Stimulated activated CD4-positive, alpha-beta T cell treated with anti-CD3 and anti-CD28 coated beads, Interleukin-4, amount 100 ng/mL, for 1 hour (primary cell): ENCODE results near the gene RUSF1.
"Not testable (repeated sequence)": the region's sequence is repeated elsewhere in the genome, so short reads cannot be mapped to it uniquely, and the experiment has no call there.

Source experiments
- DNase-seq: peaks from one replicate; pipeline ENCODE4 v3.0.0-alpha.2; 2020

The RUSF1 gene

DNA sequence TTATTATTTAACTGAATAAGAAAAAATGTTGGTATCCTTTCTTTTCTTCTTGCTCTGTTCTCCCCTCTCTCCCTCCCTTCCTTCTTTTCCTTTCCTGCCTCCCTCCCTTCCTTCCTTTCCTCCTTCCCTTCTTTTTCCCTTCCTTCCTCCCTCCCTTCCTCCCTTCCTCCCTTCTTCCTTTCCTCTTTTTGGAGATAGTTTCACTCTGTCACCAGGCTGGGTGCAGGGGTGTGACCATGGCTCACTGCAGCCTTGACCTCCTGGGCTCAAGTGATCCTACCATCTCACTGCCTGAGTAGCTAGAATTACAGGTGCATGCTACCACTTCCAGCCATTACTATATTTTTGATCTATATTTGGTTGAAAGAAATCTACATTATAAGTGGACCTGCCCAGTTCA, 5.7 kb upstream of the RUSF1 start:
- no peak for DNase-seq

DNA sequence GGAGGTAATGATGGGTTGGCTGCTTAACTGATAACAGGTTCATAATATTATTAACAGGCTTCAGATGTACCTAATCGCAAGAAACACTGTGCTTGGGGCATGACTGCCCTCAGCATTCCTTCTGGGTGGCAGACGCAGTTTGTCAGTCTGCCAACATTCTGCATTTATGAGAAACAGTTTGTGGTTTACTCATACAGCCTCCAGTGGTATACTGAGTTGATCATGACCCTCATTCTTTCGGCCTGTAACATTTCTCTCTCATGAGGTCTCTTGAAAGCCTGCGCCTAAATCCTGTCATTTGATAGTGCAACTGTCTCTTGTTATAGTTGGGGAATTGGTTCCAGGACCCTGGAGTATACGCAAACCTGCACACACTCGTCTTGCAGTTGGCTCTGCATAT, 4.9 kb upstream of the RUSF1 start:
- DNase-seq = no peak

DNA sequence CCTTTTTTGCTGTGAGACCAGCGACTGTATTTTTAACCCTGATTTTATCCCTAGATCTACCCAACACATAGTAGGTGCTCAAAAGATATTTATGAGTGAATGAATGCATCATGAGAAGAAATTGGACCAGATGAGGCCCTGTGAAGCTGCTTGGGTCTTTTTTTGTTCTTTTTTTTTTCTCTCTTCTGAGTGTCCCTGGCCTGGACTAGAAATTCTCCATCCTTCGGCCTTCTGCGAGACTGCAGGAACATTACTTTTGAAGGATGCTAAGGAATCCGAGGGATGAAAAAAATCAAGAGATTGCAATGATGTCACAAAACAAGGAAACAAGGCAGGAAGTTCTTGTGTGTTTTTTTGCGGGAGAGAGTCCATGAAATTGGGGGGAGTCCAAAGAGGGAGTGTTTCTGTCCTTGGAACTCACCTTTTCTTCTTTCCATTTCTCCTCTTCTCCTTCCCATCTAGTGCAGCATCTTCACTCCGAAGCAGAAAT, 560 bp upstream of the RUSF1 start:
- DNase-seq = no peak

DNA sequence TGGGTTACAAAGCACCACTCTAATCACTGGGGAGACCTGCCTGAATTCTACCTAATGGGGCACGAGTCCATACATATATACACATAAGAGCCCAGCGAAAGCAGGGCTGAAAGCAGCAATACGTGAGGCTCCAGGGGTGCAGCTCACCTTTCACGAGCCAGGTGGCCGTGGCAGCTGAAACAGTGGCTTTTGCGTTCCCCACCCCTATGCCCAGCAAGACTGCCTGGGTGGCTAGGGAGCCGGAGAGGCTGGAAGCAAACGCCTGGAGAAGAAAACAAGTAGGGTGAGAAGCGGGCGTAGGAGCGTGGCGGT, 618 bp downstream of the RUSF1 start:
- no peak for DNase-seq

DNA sequence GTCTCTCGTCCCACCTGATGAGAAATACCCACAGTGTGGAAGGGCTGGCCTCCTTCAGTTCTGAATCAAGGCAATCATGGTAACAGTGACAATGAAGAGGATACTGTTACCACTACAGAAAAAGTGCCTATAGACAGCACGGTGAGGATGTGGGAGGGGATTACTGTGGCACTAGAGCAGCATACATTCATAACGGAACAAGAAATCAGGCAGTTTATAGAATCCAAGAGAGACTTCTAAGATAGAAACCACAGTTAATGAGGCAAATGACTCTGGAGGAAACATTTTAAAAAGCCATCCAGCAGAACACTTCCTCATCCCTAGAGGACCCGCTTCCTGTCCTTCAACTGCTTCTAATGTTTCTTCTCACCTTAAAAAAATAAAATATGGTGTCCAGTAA, 2.7 kb downstream of the RUSF1 start:
- no peak for DNase-seq

DNA sequence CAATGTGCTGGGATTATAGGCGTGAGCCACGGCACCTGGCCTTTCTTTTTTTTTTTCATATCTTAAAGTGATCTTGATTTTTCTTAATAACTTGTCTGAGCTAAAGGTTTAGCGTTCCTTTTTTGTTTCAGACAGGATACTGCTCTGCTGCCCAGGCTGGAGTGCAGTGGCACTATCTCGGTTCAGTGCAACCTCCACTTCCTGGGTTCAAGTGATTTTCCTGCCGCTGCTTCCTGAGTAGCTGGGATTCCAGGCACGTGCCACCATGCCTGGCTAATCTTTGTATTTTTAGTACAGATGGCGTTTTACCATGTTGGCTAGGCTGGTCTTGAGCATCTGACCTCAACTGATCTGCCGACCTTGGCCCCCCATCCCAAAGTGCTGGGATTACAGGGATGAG, 4.0 kb downstream of the RUSF1 start:
- DNase-seq = no peak

DNA sequence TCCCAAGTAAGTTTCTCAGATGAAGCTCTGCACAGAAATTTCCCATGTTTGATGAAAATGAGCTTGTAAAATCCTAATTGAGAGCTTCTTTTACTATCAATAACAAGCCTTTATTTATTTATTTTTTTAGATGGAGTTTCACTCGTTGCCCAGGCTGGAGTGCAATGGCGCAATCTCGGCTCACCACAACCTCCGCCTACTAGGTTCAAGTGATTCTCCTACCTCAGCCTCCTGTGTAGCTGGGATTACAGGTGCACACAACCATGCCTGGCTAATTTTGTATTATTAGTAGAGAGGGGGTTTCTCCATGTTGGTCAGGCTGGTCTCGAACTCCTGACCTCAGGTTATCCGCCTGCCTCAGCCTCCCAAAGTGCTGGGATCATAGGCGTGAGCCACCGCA, 4.6 kb downstream of the RUSF1 start:
- DNase-seq = not testable (repeated sequence)

DNA sequence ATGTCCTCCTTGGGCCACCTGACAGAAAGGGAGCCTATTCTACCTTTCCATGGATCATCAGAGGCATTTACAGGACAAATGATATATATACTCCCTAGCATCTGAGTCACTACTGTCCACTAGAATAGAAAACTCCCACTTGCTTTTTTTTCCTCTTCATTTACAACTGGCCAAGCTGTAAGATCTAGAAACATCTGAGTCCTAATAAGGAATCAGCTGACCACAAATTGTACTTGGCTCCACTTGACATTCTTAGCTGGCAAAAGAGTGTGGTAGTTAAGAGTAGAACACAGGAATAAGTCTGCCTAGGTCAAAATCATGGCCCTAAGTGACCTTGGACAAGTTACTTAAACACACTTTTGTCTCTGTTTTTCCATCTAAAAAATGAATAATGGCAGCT, 5.2 kb downstream of the RUSF1 start:
- no peak for DNase-seq

DNA sequence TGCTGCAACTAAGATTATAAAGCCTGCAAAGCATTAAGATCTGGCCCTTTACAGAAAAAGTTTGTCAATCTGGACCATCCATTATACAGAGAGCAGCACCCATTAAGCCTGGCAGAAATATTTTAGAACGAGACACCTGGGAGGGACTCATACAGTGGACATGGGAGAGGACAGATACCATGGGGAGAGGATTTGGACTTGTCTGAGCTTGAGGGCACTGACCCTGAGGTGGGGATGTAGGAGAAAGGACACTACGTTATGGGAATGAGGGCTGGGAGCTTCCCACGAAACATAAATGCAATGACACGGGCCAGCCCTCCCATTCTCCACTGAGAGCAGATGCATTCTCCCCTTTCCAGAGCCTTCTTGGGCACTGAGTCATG, 6.2 kb downstream of the RUSF1 start:
- no peak for DNase-seq

DNA sequence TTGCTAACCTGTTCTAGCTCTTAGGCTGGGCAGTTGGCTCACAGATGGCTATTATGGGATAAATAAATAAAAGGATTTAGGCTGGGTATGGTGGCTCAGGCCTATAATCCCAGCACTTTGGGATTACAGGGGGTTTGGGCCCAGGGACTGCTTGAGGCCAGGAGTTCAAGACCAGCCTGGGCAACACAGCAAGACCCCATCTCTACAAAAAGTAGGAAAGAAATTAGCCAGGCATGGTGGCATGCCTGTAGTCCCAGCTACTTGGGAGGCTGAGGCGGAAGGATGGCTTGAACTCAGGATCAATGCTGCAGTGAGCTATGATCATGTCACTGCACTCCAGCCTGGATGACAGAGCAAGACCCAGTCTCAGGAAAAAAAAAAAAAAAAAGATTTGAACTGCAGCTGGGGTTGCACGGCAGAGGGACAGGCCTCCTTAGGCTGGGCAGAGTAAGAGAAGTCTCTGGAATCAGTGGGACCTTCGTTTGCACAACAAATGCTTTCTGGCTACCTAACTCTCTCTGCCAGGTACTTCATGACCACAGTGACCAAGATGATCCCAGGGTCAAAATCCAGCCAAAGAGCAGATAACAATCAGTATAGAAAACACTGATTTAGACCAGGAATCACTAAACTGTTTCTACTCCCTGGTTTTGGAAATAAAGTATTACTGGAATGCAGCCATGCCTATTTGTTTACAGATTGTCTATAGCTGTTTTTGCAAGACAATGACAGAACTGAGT, 6.8 kb downstream of the RUSF1 start:
- DNase-seq = no peak

DNA sequence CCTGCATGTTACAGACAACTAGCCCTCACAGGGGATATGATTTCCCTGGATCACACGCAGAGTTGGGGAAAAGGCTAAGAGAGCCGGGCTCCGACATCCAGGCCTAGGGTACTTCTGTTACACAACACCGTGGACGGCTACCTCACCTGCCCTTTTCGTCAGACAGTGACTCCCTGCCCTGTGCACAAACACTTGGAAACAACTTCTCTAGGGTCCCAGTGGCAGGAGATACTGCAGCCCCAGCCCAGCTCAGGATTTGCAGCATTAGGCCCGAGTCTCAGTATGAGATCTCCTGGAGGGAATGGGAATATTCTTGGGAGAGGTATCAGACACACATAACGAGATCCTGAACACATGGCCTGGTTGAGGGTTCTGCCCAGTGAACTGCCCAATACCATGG, 8.3 kb downstream of the RUSF1 start:
- DNase-seq = no peak

DNA sequence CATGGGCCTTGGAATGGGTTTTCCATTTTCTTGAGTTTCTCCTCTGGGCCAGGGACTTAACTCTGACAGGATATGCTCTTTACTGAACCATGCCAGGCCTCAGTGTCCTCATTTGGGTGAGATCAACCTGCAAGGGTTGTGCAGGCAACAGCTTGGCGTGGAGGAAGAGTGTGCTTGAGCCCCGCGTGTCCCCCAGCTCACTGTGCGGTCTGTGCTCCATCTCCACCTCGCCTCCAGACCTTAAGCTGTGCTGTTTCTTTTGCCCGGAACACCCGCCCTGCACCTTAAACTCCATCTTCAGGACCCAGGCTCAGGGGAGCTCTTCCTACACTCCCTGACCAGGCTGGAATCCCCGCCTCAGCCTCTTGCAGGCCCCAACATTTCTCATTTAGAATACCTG, 9.7 kb downstream of the RUSF1 start:
- no peak for DNase-seq

DNA sequence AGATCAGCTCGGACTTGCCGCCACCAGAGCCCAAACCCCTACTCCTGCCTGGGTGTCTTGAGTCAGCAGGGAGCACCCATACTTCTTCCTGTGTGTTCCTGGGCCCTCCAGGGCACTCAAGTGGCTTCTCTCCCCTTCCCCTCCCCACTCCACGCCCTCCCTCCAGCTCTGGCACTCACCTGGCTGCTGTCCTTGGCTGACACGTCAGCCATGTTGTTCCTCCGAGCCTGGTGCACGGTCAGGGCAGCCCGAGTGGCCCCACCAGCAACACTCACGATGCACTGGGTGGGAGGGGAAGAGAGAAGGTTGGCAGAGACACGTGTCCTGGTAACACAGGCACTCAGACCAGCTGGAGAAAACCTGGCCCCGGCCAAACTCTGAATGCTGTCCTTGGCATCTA, 11.5 kb downstream of the RUSF1 start:
- no peak for DNase-seq

DNA sequence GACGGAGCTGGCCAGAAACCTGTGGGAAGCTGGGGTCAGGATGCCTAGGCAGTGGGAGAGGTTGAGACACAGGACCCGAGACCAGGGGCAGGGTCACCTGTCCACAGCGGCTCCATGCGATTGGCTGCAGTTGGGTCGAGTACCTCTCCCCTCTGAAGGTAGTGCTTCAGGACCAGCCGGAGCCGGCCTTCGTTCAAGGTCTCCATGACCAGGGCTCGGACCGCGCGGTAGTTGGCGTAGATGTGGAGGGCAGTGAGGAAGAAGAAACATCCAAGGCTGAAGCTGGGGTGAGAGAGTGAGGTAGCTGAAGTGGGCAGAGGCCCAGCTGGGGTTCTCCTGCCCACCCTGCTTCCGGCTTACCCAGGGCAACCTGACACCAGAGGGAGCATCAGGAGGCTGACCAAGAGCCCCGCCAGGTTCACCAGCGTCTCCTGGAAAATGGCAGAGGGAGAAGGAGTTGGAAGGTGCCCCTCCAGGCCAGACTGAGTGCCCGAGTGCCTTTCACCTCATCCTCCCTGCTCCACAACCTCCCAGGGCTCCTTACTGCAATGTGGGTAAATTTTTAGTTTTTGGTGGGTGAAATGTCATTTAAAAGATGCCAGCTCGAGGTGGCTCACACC, 14.6 kb downstream of the RUSF1 start:
- DNase-seq = no peak

DNA sequence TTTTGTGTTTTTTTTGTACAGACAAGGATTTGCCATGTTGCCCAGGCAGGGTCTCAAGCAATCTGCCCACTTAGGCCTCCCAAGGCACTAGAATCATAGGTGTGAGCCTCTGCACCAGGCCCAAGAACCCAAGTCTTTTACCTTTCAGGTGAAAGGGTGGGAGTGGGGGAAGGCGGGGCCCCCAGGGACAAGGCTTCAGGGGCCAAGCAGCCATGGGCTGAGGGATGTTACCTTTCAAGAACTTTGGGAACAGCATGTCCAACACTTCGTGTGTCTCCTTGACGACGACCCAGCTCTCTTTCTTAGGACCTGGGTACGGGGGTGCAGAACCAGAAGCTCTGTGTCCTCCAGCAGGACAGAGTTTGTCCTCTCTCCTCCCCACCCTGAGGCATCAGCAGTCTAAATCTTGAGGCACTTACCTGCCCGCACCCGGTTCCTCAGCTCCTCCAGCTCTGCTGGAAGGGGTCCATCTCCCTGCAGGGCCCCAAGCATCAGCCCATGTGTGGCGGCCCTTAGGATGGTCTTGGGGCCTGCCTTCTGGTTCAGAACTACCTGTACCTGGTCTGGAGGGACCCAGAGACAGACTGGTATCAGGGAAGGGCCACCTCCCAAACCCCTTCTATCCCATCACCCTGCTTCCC, 16.3 kb downstream of the RUSF1 start:
- DNase-seq = no peak

DNA sequence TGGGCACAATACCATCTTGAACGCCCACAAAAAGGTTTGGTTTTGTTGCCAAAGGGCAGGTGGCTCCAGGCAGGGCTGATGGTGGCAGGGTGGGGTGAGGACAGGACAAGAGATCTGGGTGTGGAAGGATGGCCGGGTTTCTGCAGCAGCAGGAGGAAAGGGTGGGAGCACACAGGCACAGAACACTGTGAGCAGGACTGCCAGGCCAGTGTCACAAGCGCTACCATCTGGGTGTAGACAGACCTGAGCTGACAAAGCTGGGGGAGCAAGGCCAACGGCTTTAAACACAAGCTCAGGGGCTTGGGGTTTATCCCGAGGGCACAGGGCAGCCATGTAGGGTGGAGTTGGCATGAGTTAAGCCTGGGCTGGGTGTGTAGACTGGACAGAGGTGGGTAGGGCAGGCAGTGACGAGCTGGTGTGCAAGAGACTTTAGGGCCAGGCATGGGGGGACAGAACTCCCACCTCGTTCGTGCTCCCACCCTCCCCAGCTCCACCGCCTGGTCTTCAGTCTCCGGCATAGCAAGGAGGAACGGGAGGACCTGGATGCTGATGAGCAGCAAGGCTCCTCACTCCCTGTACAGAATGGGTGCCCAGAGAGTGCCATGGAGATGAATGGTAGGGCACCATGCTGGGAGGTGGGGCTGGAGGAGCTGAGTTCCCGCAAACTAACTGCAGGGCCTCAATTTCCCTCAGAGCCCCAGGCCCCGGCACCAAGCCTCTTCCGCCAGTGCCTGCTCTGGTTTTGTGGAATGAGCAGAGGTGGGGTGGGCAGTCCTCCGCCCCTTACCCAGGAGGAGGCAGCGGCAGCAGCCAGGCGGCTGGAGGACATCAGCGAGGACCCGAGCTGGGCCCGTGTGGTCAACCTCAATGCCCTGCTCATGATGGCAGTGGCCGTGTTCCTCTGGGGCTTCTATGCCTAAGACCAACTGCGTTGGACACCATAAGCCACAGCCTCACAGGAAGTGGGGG, 18.3 kb downstream of the RUSF1 start:
- DNase-seq = no peak

DNA sequence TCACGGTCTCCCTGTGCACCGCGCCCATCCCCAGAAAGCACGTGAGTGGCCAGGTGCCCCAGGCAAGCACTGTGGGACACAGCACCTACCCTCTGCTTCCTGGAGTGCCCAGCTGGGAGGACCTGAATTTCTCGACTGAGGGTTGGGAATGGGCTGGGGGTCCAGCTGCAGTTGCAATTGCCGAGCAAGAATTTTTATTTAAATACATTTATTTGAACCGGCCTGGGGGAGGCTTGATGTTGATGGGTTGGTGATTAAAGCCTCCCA, 19.0 kb downstream of the RUSF1 start:
- DNase-seq = no peak

DNA sequence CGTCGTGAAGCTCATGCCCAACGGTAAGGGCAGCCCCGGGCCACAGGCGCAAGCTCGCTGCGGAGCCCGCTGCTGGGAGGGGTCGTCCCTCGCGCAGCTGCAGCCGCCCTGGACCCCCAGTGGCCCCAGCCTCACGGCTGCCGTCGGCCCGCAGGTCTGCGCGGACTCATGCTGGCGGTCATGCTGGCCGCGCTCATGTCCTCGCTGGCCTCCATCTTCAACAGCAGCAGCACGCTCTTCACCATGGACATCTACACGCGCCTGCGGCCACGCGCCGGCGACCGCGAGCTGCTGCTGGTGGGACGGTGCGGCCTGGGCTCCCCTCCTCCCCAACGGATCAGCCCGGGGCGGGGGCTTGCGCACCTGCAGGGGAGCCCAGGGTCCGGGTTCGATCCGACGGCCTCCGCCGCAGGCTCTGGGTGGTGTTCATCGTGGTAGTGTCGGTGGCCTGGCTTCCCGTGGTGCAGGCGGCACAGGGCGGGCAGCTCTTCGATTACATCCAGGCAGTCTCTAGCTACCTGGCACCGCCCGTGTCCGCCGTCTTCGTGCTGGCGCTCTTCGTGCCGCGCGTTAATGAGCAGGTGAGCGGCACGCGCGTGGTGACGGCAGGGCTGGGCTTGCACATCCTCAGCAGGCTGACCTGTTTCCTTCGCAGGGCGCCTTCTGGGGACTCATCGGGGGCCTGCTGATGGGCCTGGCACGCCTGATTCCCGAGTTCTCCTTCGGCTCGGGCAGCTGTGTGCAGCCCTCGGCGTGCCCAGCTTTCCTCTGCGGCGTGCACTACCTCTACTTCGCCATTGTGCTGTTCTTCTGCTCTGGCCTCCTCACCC, 19.5 kb downstream of the RUSF1 start:
- no peak for DNase-seq

DNA sequence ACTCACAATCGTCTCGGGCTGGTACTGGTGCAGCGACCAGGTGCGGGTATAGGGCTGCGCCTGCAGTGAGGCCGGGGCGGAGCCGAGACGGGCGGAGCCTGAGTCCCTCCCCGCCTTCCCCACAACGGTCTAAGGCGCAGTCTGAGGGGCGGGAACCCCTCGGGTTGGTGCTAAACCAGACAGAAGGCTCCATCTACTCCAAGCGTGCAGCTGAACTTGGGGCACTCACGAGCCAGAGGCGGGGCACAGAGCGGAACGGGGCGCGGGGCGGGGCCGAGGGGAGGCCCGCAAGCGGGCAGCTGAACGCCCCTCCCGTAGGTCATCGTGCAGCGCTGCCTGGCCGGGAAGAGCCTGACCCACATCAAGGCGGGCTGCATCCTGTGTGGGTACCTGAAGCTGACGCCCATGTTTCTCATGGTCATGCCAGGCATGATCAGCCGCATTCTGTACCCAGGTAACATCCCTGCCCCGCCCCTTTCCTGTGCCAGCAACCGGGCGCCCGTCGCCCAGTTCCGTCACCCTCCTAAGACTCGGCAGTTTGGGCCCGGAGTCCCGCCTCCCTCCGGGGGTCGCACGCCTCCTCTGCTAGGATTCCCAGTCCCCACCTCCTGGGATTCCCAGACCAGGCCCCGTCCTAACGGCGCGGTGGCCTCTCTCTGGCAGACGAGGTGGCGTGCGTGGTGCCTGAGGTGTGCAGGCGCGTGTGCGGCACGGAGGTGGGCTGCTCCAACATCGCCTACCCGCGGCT, 20.3 kb downstream of the RUSF1 start:
- DNase-seq = peak; percentile 65

DNA sequence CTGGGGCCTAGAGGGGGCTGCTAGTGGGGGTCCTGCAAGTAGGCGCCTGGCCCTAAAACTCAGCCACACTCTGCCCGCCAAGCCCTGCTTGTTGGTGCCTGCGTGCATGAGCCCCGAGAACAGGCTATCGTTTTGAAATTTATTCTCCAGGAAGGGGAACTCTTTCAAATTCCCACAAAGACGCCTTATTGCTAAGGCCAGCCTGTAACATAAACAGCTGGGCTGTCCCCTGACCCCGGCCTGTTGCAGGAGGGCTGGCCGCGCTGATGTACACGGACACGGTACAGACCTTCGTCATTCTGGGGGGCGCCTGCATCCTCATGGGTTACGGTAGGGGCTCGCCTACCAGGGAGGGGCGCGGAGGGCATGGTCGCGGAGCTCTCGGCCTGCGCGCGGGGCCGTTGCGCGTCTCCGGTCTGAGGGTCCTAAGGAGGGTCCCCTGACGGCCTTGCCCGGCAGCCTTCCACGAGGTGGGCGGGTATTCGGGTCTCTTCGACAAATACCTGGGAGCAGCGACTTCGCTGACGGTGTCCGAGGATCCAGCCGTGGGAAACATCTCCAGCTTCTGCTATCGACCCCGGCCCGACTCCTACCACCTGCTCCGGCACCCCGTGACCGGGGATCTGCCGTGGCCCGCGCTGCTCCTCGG, 21.0 kb downstream of the RUSF1 start:
- DNase-seq = no peak

DNA sequence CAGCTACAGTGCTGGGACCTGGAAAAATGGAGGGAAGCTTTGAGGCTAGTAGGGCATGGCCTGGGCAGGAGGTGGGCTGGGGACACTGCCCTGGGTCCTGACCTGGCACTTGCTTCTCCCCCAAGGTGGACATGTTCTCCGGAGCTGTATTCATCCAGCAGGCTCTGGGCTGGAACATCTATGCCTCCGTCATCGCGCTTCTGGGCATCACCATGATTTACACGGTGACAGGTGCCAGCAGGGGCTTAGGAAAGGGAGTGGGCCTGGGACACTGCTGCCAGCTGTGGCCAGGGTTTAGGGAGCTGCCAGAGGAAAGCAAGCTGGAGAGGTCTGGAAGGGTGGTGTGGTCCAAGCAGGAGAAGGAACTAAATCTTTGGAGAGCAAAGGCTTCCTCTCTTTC, 22.1 kb downstream of the RUSF1 start:
- DNase-seq = no peak
